ENCODE measurements around the gene ACAD9.
"Not testable (repeated sequence)": the region's sequence is repeated elsewhere in the genome, so short reads cannot be mapped to it uniquely, and the experiment has no call there.

Gene ACAD9

GRCh38 chr3:128861491-128861890 is 17.9 kb upstream of the ACAD9 start:
- no peak for DNase-seq (ENCODE audit: low read depth in 3 of 3)

- DNase-seq (ENCODE audit: low read depth in 3 of 3): peak in 1 of 3 experiments; percentile 27
Measured at GRCh38 chr3:128863560-128863959, 15.9 kb upstream of the ACAD9 start.

DNA sequence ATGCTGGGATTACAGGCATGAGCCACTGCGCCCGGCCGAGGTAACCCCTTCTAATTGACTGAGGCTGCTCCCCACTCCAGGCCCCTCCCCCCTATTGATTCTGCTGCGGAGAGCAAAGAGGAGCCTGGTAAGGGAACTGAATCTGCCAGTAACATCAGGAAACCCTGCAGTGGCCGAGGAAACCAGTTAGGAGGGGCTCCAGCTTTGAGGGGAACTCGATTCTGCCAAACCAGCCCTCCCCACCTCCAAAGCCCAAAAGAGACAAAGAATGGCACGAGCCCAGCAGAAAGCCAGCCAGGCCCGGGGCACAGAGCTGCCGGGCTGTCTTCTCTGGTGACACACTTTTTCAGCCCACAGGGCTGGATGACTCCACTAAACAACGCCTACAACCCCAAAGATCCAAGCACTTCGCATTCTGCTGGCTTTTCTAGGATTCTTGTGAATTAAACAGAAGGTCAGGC is 15.0 kb upstream of the ACAD9 start:
- no peak for DNase-seq (ENCODE audit: low read depth in 3 of 3)

DNA sequence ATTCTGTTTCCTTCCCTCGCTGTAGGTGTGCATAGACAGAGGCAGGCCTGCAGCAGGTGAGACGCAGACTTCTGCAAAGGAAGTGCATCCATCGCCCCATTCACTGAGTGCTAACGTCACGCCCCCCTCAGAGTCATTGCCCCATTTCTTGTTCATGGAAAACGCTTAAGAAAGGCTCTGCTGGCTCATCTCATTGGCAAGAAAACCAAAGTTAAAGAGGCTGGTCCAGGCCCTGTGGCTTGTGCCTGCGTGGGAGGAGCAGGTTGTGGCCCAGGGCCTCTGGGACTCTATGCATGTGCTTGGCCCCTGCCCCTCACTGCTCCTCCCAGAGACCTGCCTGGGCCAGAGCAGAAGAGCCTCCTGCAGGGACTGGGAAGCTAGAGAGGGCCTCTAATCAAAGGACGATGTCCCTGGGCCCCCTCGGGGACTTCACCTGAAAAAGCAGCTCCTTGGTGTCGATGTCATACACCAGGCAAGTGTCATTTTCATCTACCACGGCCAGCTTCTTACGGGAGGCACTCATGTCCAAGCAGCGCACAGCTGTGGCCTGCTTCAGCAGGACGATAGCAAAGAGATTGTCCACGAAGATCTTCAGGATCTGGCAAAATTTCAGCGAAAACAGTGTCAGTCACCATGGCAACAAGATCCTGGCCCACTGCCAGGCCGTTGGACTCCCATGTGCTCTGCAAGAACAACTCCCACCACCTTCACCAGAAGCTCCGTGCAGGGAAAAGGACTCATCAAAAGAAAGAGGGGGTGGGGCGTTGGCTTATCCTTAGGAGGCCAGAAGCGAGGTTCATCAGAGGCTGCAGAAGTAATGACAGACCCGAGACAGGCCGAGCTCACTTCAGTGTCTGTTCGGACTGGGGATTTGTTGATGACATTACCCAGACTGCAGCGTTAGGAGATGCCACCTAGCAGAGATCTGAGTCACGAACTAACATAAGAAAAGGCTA is 14.3 kb upstream of the ACAD9 start:
- DNase-seq (ENCODE audit: low read depth in 3 of 3): not testable (repeated sequence)

- DNase-seq (ENCODE audit: low read depth in 3 of 3): no peak
Measured at GRCh38 chr3:128867200-128868125, 12.0 kb upstream of the ACAD9 start.

DNA sequence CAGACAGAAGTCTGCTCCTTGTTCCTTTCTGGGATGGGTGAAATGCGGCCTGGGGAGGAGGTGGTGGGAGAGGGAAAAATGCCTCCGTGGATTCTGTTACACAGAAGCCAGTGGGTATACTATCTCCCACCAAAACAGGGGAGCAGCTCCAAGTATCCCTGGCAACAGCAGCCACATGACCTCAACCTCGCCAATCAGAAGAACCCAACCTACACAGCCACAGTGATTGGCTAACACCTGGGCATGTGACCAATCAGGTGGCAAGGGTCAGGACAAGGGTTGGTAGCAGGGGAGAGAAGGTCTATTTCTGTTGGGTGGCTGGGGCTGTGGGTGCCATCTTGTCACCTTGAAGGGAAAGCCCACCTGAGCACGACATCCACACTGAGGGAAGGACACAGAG is 9.1 kb upstream of the ACAD9 start:
- no peak for DNase-seq (ENCODE audit: low read depth in 3 of 3)

DNA sequence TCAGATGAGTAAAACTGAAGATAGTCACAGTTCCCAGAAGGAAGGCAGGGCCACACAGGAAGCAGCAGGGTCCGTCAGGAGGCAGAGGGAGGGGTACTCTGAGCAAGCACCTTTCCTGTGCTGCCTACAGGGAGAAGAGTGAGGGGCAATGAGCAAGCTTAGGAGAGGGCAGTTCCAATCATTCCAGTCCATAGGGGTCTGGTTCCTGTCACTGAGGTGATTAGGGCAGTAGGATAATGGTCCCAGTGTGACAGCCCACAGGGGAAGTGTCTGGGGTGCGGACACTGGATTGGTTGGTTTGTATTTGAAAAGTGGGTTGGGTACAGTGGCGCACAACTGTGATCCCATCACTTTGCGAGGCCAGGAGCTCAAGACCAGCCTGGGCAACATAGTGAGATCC is 7.1 kb upstream of the ACAD9 start:
- no peak for DNase-seq (ENCODE audit: low read depth in 3 of 3)

DNA sequence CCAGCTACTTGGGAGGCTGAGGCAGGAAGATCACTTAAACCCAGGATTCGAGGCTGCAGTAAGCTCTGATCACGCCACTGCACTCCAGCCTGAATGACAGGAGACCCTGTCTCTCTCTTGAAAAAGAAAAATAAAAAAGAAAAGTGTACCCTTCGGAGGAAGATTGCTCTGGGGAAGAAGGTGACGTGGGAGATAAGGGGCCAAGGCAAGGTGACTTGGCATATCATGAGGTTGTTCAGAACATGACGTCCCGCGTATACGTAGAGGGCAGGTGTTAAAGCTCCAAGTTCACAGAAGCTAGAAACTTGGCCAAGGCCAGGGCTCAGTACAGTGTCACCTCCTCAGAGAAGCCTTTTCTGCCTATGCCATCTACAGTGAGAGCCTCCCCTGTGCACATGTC is 6.7 kb upstream of the ACAD9 start:
- DNase-seq (ENCODE audit: low read depth in 3 of 3): no peak

- DNase-seq (ENCODE audit: low read depth in 3 of 3): no peak
Measured at GRCh38 chr3:128873244-128874022, 6.0 kb upstream of the ACAD9 start.

DNA sequence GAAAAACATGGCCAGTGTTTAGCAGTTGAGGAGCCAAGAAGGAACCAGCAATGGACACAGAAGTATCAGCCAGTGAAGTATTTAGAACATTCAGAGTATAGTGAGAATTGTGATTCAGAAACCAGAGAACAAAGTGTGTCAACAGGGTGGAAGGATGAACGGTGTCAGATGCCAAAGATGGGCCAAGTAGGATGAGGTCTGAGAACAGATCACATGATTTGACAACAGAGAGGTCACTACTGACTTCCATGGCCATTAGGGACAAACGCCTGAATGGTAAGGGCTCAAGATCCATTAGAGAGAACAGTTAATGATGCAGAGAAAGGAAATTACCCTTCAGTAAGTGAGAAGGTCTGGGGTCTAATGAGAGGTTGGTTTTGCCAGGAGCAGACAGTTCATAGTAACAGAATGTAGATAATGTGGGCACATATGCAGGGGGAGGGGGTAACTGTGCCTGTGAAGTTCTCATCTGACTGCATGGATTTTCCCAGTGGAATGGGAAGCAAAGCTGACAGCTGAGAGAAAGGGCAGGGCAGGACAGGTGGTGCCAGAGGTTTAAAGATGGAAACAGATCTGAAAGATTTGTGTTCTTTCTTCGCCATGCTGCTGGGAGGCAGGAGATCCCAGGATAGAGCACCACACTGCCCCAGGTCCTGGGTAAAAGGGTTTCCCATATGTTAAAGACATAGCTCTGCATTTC is 4.8 kb upstream of the ACAD9 start:
- no peak for DNase-seq (ENCODE audit: low read depth in 3 of 3)

GRCh38 chr3:128875556-128876120 is 3.8 kb upstream of the ACAD9 start:
- DNase-seq (ENCODE audit: low read depth in 3 of 3): peak; percentile 24 to 62 (median 36)

DNA sequence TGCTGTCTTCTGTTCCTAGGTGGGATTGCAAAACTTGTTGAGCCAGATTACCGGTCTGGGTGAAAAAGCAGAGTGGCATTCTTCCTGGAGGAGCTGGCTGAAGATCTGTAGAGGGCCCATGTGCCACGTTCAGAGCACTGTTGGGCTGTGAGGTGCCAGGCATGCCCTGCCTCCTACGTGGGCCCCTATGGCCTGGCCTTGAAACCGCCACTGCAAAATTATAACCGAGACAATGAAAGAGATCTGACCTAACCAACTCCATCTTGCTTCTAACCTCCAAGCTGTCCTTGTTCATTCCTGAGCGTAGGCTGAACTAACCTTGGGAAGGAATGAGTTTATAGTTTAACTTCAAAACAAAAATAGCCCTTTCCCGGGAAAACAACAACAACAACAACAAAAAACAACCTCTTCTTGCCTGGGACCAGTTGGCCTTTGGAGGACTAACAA is 1.4 kb upstream of the ACAD9 start:
- DNase-seq (ENCODE audit: low read depth in 3 of 3): no peak

DNA sequence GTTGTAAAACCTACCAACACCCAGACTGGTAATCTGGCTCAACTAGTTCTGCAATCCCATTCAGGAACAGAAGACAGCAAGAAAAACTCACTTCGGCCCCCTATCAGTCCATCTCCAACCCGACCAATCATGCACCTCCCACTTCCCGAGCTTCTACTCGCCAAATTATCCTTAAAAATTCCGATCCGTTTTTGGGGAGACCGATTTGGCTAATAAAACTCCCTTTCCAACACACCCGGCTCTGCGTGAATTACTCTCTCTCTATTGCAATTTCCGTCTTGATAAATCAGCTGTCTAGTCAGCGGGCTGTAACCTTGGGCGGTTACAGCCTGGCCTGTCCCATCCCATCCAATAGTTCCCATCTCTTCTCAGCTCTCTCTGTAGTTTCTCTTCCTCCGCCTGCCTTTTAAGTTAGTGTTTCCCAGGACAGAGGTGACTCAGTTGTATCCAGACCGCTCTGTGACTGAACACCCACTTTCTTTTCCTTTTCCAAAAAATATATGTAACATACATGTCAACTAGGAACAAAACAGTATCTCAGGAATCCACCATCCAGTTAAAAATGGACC is 780 bp upstream of the ACAD9 start:
- no peak for DNase-seq (ENCODE audit: low read depth in 3 of 3)

DNA sequence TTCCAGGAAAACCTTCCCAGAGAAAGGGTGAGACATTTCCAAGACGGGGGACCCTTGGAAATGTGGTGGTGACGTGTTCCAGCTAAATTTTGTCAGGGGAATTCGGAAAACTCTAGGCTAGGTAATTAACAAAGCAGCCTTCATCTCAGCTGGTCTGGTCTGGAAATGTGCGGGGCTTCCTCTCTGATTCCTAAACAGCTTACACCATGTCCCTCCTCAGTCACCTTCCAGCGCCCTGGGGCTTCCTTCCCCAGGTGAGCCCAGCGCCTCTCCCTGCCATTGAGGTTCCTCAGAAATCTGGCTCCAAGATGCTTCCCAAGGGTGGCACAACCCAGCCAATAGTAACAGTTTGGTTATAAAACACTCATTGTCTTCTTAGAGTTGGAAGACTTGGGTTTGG is 571 bp downstream of the ACAD9 start:
- DNase-seq (ENCODE audit: low read depth in 3 of 3): no peak

- DNase-seq (ENCODE audit: low read depth in 3 of 3): not testable (repeated sequence)
Measured at GRCh38 chr3:128880455-128880854, 1.0 kb downstream of the ACAD9 start.

GRCh38 chr3:128881576-128881975 is 2.2 kb downstream of the ACAD9 start:
- DNase-seq (ENCODE audit: low read depth in 3 of 3): no peak

DNA sequence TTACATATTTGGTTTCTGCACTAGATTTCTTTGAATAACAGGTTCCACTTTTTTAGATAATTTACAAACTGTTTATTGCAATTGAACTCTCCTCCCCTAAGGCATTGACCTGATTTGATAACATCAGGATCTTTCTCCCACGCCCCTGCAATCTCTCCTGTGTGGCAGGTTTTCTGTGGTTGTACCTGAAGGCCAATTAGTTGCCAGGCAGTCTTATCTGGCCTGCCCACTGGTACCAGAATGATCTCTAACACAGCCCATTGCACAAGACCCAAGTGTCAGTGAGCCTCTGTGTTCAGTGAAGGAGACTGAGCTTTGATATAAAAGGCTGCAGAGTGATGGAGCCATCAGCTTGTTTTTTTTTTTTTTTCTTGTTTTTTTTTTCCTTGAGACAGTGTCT is 3.3 kb downstream of the ACAD9 start:
- no peak for DNase-seq (ENCODE audit: low read depth in 3 of 3)

DNA sequence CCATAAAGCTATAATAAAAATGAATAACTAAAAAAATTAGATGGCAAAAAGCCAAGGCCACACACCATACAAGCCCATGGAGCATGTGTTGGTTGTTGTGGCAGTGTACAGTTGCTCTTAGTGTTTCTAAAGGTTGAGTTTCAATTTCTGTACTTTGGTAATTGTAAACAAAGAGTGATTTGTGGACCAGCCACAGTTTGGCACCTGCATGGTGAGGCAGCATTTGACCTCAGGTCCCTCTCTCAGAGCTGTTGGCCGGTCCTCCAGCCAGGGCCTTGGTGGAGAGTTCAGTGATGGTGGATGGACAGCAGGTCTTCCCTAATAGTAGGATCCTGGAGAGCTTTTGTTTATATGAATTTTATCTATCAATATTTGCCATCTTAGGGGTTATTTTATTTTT is 5.6 kb downstream of the ACAD9 start:
- no peak for DNase-seq (ENCODE audit: low read depth in 3 of 3)

- DNase-seq (ENCODE audit: low read depth in 3 of 3): no peak
Measured at GRCh38 chr3:128889139-128889894, 9.9 kb downstream of the ACAD9 start.
